Activated naive CD4-positive, alpha-beta T cell treated with anti-CD3 and anti-CD28 coated beads, Interleukin-2, amount 50 U/mL, for 72 hours (primary cell): ENCODE measurements around the gene RPP21. TPM values are rescaled to one million over a fixed set of nuclear protein-coding genes. Genes with fewer than 3 reads are reported as not detected.

Experiments
- ATAC-seq, 2 donors: fragments of 150-1000 bp; cut with Tn5 transposase; 2 replicates each; pipeline ENCODE4 v1.10.0; 2021; ENCODE audit warnings: mild to moderate bottlenecking in 2 of 2, moderate library complexity in 2 of 2
- DNase-seq, 2 donors: peaks; one replicate each; pipeline ENCODE4 v3.0.0; 2021 to 2022; ENCODE audit warnings: low spot score in 2 of 2
- H3K27ac Mint-ChIP-seq, 2 donors: one replicate each; pipeline ENCODE4 v1.8.0; 2022; ENCODE audit warnings: mild to moderate bottlenecking in 2 of 2, mixed read lengths in 2 of 2
- H3K36me3 Mint-ChIP-seq, 2 donors: one replicate each; pipeline ENCODE4 v1.8.0; 2022; ENCODE audit warnings: mixed read lengths in 2 of 2
- H3K9me3 Mint-ChIP-seq, 2 donors: one replicate each; pipeline ENCODE4 v1.8.0; 2022; ENCODE audit warnings: mixed read lengths in 2 of 2
- total RNA-seq, 2 donors: library from RNA; stranded (reverse); gene quantifications; one replicate each; pipeline ENCODE4 v1.2.3, GENCODE V29; 2022

The RPP21 gene
- 10 to 100 TPM; 20.8 to 49.9 TPM for total RNA-seq

DNA sequence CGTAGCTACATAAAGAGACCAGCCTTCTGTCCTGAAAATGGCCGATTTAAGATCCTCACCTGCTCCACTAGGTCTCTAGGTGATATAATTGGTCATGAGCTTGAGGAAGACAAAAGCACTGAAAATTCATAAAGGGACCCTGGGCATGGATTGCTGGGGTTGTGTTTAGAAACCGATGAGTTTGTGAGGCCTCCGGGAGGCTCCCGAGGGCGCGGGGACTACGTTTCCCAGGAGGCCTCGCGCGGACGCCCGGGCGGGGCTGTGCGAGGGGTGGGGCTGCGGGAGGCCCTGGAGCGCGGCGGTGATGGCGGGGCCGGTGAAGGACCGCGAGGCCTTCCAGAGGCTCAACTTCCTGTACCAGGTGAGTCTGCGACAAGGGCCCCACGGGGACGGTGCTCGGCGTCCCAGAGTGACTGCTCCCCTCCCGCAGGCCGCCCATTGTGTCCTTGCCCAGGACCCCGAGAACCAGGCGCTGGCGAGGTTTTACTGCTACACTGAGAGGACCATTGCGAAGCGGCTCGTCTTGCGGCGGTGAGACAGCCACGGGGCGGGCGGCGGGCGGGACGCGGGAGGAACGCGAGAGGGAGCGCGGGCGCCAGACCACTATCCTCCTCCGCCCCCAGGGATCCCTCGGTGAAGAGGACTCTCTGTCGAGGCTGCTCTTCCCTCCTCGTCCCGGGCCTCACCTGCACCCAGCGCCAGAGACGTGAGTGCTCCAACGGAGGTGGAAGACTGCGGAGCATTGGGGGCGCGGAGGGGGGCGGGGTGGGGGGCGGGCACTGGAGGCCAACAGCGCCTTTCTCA is at the start of gene RPP21:
Gene RPP21, plus strand, starts transcription at position 289 of the 804 bp plus-strand sequence. Its CDS starts 16 bp downstream, at position 305.
- Mint-ChIP-seq H3K27ac (peak within 1 kb of the TSS; percentile 31 to 89), H3K36me3 (peaks cover 16 to 28% of the 10 kb centered on the region in 2 donors), H3K9me3 (no peaks in the 10 kb centered on the region)
- DNase-seq (peak; percentile 89 to 90), ATAC-seq (peak; percentile 93 to 96)

DNA sequence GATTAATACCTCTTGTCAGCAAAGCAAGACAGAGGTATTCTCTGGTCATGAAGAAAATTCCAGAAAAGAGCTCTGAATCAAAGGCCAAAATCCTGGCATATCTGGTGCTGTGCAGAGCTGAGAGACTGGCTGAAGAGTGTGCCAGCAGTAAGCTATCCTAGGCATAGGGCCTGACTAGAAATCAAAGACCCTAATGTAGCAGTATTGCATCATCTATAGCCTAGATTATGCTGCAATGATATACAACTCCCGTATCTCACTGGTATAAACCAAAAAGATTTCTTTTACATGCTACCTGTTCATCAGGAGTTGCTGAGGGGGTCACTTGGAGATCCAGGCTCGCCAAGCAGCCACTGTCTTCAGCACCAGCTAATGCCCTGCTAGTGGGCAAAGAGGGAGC is 49.1 kb upstream of the RPP21 start:
- H3K36me3 Mint-ChIP-seq = peaks cover 15 to 41% of the 10 kb centered on the region in 2 donors
- ATAC-seq (no peak), DNase-seq (no peak)
- peaks cover 7 to 19% of the 10 kb centered on the region in 2 donors for H3K9me3 Mint-ChIP-seq
- peak overlapping the region in 1 of 2 donors; percentile 33 for H3K27ac Mint-ChIP-seq

DNA sequence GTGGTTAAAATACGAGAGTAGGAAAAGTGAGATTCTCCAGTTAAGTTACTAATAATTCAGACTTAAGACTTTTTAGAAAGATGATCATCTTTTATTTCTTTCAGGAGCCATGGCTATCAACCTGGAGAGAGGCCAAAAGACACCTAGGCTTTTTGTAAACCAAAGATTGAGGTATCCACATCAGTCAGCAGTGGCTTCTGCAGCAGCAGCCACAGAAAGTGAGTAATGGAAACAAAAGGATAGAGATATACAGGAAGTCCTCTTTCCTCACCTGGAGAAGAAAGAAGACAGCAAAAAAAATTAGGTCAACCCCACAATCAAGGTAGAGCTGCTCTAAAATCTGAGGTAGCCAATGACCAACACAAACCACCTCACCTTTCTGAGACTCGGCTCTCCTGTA is 41.0 kb upstream of the RPP21 start:
- Mint-ChIP-seq H3K36me3 (peaks cover 29 to 83% of the 10 kb centered on the region in 2 donors), H3K9me3 (peaks cover 5 to 27% of the 10 kb centered on the region in 2 donors), H3K27ac (no peak overlapping the region)
- DNase-seq = no peak
- ATAC-seq = peak; percentile 82 to 84

DNA sequence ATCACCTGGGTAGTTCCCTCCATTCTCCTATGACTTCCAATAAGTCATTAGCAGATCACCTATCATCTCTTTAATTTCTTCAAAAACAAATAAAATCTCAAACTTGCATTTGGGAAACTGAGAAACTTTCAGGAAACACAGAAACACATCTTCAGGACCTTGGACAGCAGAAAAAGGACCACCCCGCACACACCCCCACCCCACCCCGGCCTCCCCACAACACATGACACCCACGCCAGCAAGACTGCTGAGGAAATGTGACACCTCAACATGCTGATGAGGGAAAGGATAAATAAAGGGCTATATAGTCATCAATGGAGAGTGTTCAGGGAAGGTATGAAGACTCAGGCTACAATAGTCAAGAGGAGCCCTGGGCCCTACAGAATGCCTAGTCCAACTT is 33.9 kb upstream of the RPP21 start:
- H3K36me3 Mint-ChIP-seq = peaks cover 34 to 62% of the 10 kb centered on the region in 2 donors
- DNase-seq = no peak
- ATAC-seq = no peak
- no peak overlapping the region for H3K27ac Mint-ChIP-seq
- H3K9me3 Mint-ChIP-seq = no peaks in the 10 kb centered on the region

DNA sequence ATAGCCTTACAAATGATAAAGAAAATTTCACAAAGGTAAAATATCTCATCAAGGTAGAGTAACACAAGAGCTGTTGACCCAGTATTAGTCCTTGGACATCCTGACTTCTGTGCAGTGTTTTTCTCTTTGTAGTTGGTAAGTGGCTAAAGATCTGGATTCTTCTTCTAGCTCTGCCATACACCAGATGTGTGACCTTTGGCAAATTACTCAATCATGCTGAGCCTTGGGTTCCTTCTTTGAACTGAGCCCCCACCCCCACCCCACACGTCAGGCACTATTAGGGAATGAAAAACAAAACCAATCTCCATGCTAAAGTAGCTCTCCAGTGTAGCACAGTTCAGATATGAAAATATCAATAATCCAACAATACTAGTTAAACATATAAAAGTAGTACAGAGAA is 33.3 kb upstream of the RPP21 start:
- Mint-ChIP-seq H3K9me3 (no peaks in the 10 kb centered on the region), H3K36me3 (peaks cover 34 to 61% of the 10 kb centered on the region in 2 donors), H3K27ac (no peak overlapping the region)
- DNase-seq = no peak
- ATAC-seq = no peak

DNA sequence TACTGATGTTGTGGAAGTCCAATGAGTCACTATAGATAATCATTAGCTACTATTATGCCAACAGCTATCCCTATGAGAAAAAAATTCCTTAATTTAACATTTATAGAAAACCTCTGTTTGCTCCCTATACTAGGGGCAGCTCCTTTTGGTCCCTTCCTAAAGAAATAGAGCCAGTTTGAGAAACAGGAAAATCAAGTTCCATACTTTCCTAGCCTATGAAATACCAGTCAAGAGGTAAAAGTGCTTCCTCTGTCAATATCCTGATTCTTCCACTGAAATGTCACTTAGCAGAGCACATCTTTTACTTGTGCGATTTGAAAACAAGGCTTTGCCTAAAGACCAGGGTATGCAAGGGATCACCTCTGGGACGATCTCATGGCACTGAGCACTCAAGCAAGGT is 32.7 kb upstream of the RPP21 start:
- ATAC-seq (no peak), DNase-seq (no peak)
- H3K27ac Mint-ChIP-seq = no peak overlapping the region
- no peaks in the 10 kb centered on the region for H3K9me3 Mint-ChIP-seq
- H3K36me3 Mint-ChIP-seq = peaks cover 34 to 56% of the 10 kb centered on the region in 2 donors

DNA sequence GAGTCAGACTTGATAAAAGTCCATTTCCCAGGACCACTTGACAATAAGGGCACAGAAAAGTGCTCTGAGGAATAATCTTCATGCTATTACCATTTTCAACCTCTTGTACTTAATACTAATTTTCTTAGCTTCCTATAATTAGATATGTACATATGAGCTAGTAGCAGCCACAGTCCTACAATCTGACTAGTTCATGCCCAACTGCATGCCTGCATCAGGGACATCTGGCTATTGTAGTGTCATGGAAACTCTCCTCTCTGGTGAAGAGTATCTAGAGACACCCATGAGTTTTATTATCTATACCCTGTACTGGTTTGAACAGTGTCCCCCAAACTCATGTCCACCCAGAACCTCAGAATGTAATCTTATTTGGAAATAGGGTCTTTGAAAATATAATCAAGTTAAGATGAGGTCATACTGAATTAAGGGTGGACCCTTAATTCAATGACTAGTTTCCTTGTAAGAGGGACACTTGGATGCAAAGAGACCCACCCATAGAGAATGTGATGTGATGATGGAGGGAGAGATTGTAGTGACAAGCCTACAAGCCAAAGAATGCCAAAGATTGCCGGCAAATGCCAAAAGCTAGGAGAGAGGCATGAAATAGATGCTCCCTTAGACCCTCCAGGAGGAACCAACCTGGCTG is 32.2 kb upstream of the RPP21 start:
- no peak for DNase-seq
- no peak overlapping the region for H3K27ac Mint-ChIP-seq
- ATAC-seq = no peak
- H3K9me3 Mint-ChIP-seq = no peaks in the 10 kb centered on the region
- peaks cover 37 to 60% of the 10 kb centered on the region in 2 donors for H3K36me3 Mint-ChIP-seq

DNA sequence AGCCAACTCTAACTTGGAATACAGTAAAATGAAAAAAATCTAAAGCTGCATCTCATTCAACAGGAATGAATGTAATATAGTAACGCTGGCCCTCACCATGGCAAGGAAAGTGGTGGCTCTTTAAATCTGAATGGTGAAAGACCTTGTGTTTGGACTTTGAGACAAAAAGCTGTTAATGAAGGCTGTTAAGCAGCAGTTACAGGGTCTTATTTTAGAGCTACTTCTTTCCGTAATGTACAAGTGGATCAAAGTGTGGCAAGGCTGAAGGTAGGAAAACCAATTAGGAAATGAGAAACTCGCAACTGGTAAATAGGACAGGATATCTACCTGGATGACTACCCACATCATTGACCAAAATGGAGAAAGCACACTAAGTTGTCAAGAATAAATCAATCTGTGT is 29.8 kb upstream of the RPP21 start:
- Mint-ChIP-seq H3K36me3 (peaks cover 22 to 58% of the 10 kb centered on the region in 2 donors), H3K9me3 (no peaks in the 10 kb centered on the region), H3K27ac (no peak overlapping the region)
- ATAC-seq (no peak), DNase-seq (no peak)

DNA sequence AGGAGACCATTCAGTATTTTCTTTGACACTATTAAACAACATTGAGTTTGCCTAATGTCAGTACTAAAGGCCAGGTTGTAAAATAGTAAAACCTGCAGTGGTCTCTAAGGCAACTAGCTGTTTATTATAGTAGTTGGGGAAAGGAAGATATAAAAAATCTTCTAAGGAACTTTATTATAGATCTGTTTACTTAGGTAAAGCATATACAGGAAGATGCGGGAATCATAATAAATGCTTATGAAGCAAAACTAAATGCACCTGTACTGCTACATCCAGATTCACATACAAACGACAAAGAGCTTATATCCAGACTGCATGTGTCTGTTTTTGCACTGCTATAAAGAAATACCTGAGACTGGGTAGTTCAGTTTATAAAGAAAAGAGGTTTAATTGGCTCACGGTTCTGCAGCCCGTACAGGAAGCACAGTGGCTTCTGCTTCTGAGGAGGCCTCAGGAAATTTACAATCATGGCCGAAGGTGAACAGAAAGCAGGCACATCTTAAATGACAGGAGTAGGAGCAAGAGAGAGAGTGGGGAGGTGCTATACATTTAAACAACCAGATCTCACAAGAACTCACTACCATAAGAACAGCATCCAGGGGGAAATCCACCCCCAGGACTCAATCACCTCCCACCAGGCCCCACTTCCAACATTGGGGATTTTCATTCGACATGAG is 26.9 kb upstream of the RPP21 start:
- H3K27ac Mint-ChIP-seq = peak overlapping the region; percentile 47 to 52
- H3K36me3 Mint-ChIP-seq = peaks cover 14 to 56% of the 10 kb centered on the region in 2 donors
- H3K9me3 Mint-ChIP-seq = no peaks in the 10 kb centered on the region
- DNase-seq (no peak), ATAC-seq (no peak)

DNA sequence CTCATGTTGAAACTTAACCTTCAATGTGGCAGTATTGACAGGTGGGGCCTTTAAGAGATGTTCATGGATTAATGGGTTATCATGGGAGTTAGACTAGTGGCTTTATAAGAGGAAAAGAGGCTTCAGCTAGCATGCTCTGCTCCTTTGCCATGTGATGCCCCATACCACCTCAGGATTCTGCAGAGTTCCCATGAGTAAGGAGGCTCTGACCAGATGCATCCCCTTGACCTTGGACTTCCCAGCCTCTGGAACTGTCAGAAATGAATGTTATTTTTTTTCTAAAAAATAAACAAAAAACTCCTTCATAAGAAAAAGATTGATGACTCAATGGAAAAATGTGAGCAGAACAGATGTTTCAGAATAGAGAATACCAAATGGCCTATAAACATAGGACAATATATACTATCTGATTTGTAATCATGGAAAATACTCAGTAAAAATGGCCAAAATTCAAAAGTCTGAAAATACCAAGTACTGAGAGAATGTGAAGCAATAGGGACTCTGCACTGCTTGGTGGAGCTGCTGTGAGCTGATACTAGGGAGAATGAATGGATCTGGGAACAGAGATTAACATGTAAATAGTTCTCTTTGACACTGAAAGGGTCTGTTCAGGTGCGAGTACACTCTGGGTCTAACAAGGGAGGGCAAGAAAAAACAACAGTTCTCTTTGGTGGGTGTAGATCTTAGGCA is 25.7 kb upstream of the RPP21 start:
- no peaks in the 10 kb centered on the region for H3K9me3 Mint-ChIP-seq
- DNase-seq = no peak
- ATAC-seq = no peak
- peaks cover 7 to 44% of the 10 kb centered on the region in 2 donors for H3K36me3 Mint-ChIP-seq
- H3K27ac Mint-ChIP-seq = no peak overlapping the region

DNA sequence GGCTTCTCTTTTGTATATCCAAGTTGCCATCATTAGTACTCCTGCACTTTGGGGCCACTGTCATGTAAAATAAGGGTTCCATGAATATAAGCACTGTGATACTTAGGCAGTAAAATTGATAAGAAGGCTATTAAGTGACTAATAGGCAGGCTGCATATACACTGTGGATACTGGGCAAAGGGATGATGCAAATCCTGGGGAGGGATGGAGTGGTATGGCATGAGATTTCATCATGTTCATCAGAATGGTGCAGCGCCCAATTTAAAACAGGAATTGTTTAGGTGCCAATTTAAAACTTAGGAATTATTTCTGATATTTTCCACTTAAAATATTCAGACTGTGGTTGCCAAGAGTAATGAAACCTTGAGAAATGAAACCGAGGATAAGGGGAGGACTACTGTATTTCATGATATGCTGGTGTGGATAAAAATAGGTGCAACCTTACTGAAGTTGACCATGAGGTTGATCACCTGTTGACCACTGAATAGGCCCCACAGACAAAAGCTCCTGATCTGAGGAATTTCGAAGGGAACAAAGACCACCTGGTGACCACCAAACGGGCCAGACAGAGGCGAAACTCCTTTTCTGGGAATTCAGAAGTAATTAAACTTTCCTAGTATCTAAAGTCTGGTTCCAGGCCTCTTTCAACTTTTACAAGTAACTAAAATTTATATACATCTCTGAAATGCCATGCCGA is 23.1 kb upstream of the RPP21 start:
- peaks cover 18 to 41% of the 10 kb centered on the region in 2 donors for H3K36me3 Mint-ChIP-seq
- no peak for ATAC-seq
- DNase-seq = no peak
- peak overlapping the region; percentile 72 to 81 for H3K27ac Mint-ChIP-seq
- no peaks in the 10 kb centered on the region for H3K9me3 Mint-ChIP-seq

DNA sequence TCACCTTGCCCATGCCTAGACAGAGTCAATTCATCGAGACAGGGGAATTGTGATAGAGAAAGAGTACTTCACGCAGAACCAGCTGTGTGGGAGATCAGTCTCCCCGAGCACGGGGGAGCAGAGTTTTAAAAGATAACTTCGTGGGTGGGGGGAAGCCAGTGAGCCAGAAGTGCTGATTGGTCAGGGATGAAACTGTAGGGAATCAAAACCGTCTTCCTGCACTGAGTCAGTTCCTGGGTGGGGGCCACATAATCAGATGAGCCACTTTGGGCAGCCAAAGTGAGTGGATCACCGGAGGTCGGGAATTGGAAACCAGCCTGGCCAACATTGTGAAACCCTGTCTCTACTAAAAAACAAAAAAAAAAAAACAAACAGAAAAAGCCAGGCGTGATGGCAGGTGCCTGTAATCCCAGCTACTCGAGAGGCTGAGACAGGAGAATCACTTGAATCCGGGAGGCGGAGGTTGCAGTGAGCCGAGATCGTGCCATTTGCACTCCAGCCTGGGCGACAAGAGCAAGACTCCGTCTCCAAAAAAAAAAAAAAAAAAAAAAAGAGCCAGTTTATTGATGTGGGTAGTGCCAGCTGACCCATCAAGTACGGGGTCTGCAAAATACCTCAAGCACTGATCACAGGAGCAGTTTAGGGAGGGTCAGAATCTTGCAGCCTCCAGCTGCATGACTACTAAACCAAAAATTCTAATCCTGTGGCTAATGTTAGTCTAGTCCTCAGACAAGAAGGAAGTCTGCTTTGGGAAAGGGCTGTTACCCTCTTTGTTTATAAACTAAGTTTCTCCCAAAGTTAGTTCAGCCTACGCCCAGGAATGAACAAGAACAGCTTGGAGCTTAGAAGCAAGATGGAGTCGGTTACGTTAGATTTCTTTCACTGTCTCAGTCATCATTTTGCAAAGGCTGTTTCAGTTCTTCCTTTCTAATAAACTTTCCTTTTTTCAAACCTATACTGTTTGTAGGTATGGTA is 22.1 kb upstream of the RPP21 start:
- Mint-ChIP-seq H3K27ac (peak overlapping the region; percentile 72 to 81), H3K36me3 (peaks cover 13 to 36% of the 10 kb centered on the region in 2 donors)

DNA sequence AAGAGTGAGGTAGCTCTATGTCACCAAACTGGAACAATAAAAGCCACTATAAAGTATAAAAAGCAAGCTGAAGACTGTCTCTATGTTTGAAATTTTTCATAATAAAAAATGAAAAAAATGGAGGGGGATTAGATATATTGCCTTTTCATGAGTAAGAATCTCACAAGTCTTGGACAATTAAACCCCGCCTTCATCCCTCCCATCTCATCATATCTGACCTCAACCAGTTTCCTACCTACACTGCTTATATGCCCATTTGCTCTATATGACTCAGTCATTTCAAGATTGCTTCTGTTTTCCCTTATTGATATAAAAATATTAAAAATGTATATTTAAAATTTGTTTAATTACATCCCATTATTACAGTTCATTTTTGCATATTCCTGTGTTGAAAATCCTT is 21.1 kb upstream of the RPP21 start:
- no peak for ATAC-seq
- Mint-ChIP-seq H3K36me3 (peaks cover 11 to 30% of the 10 kb centered on the region in 2 donors), H3K27ac (no peak overlapping the region), H3K9me3 (no peaks in the 10 kb centered on the region)
- no peak for DNase-seq

More for the DNA sequence above, 22.1 kb upstream of the RPP21 start:
- H3K9me3 Mint-ChIP-seq = no peaks in the 10 kb centered on the region
- DNase-seq (no peak), ATAC-seq (peak in 1 of 2 donors; percentile 1)

DNA sequence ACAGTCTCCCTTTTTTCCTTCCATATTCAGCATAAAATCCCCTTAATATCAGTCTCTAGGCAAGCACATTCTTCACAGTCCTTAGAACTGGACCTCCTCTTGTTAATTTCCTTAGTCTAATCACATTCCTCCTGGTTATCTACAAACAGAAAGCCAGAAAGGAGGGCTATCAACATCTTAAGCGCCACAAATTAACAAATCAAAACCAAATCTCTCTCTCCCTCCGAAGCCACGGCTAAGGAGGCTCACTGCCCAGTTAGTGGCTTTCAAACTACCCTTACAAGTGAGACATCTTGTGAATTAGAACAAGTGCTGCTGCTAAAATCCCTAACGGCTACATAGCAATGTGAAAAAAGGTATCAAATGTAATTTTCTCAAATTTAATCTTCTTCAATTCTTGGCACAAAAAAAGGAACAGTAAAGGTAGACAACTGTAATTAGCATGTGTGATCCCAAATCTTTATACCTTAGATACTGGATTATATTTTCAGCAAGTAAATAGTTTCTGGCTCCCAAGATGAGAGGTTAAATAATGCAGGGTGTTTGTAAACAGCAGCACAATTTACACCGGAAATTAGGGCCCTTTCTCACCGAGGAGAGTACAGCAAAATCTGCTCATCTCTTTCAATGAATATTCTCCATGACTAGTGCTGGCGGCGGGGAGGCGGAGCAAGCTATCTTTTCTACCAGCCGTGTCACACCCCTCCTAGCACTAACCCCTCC is 19.6 kb upstream of the RPP21 start:
- DNase-seq = no peak
- peak overlapping the region; percentile 93 to 98 for H3K27ac Mint-ChIP-seq
- no peak for ATAC-seq
- H3K36me3 Mint-ChIP-seq = peaks cover 15 to 19% of the 10 kb centered on the region in 2 donors
- no peaks in the 10 kb centered on the region for H3K9me3 Mint-ChIP-seq
